NCI-H345 treated with DMSO at 0.1 percent for 48 hours (cell line): Measurements from ENCODE around the gene PNCK.

ENCODE experiments used
- DNase-seq: peaks from one replicate; lab custom pipeline; 2025; ENCODE audit not compliant: unreplicated experiment; lab: John Stamatoyannopoulos, UW

Gene PNCK

GRCh38 chrX:153662266-153662665 is 11.3 kb downstream of the PNCK start:
- DNase-seq: no peak

- DNase-seq: no peak
Observed at GRCh38 chrX:153659268-153659667, 14.3 kb downstream of the PNCK start.

GRCh38 chrX:153657161-153657560 is 16.5 kb downstream of the PNCK start:
- no peak for DNase-seq

GRCh38 chrX:153653556-153653955 is 20.1 kb downstream of the PNCK start:
- DNase-seq: no peak

DNA sequence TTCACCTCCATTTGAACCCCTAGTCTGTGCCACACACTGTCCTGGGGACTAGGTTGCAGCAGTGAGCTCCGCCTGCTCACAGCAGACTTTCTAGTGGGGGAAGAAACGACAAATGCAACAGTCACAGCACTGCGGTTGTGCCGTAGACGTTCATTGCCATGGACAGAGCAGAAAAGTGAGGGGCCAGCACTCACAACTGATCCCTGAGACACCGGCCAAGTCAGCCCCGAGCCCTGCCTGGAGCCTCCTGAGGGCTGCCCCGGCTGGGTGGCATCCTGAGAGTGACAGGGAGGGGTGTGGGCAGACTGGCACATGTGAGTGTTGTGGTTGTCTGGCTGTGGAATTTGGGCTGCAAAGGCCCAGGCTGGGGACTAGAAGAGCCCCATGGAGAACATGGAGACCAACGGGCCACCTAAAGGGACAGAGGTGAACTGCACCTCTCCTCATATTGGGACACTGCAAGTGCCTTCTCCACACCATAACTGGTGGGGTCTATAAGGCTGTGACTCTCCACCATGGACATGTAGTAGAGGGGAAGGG is 22.0 kb downstream of the PNCK start:
- DNase-seq: no peak

GRCh38 chrX:153650959-153651358 is 22.7 kb downstream of the PNCK start:
- DNase-seq: no peak

GRCh38 chrX:153649915-153650782 is 23.5 kb downstream of the PNCK start:
- no peak for DNase-seq

GRCh38 chrX:153649178-153649914 is 24.3 kb downstream of the PNCK start:
- DNase-seq: peak; percentile 33

DNA sequence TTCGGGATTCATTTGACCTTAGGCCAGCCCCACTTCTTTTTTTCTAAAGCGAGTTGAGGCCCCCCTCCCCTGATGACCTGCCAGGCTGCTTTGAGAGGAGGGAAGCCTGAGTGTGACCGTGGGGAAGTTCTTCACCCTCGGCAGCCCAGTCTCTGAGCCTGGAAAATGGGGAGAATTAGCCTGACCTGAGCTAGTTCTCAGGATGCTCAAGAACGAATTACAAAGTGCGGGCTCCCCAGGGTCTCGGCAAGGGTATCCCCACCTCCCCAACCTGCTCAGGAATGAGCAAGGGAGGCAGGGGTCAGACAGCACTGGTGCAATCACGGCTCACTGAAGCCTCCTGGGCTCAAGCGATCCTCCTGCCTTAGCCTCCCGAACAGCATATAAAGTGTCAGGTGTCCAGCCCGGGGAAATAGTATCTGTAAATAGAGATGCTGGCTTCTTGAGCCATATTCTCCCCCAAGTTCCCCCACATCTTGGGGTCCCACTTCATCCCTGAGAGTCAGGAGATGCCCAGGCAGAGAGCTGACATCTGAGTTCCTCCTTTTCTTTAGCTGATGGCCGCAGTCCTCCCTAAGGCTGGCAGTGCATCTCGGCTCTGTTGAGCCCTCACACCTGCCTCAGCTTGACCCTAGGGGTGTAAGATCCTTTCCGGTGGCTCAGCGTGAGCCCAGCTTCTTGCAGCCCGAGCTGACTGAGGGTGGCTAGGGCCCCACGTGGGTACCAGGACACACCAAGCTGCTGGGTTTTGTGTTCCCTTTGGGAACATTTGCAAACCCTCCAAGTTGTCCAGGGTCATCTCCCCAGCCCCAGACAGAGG is 25.0 kb downstream of the PNCK start:
- DNase-seq: no peak

DNA sequence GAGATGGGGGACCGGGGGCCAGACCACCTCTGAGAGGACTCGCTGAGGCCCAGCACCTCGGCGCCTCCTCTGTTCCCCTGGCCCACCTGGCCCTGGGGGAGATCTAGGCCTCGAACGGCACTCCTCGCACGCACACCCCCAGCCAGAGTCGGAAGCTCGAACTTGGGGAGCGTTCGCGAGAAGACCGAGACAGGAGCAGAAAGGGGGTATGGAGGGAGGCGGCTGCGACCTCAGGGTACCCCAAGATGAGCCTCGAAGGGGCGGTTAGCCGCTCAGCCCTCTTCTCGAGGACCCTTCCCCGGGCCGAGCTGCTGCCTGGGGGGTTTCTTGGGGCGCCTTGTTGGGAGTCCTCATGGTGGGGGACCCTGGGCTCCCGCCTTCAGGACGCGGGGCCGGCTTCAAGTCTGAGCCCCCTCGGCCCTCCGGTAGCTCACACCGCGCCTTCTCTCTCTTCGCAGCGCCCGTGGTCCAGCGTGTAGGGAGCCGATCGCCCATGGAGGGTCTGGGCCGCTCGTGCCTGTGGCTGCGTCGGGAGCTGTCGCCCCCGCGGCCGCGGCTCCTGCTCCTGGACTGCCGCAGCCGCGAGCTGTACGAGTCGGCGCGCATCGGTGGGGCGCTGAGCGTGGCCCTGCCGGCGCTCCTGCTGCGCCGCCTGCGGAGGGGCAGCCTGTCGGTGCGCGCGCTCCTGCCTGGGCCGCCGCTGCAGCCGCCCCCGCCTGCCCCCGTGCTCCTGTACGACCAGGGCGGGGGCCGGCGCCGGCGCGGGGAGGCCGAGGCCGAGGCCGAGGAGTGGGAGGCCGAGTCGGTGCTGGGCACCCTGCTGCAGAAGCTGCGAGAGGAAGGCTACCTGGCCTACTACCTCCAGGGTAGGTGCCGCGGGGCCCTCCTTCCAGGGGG is 25.9 kb downstream of the PNCK start:
- DNase-seq: no peak

DNA sequence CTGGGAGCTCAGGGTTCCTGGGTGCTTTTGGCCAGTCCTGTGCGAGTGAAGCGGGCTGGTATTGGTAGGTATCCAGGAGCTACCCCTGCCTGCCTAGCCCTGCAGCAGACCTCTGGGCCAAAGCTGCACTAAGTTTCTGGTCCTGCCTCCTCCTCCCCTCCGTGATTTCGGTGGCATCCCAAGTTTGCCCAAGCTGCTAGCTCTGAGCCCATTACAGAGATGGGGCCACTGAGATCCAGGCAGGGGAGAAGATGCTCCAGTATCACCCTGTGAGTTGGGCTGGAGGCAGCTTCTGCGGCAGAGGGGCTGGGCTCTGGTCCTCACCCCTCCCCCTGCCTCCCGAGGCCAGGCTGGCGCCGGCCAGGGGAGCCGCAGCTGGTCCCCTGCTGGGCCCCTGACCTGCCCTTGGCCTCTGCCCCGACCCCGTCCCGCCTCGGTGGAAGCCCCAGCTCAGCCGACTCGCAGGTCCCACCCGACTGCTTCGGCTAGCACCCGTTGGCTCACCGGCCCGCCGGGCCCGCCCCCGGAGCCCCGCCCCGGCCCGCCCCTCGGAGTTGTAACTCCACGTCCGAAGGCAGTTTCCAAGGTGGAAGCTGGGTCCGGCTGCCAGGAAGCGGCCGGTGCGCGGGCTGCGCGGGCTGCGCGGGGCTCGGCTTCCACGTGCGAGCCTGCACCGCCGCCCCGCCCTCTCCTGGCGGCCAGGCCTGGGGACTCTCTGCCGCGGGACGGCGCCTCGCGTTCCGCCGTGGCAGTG is 26.8 kb downstream of the PNCK start, which contains the start of gene DUSP9:
Gene DUSP9 (plus strand): TSS at position 584 of the 754 bp plus-strand sequence. CDS start 751 bp downstream, outside the sequence.
- no peak for DNase-seq

- DNase-seq: no peak
Observed at GRCh38 chrX:153645921-153646488, 27.6 kb downstream of the PNCK start.

GRCh38 chrX:153645151-153645550 is 28.5 kb downstream of the PNCK start:
- no peak for DNase-seq

DNA sequence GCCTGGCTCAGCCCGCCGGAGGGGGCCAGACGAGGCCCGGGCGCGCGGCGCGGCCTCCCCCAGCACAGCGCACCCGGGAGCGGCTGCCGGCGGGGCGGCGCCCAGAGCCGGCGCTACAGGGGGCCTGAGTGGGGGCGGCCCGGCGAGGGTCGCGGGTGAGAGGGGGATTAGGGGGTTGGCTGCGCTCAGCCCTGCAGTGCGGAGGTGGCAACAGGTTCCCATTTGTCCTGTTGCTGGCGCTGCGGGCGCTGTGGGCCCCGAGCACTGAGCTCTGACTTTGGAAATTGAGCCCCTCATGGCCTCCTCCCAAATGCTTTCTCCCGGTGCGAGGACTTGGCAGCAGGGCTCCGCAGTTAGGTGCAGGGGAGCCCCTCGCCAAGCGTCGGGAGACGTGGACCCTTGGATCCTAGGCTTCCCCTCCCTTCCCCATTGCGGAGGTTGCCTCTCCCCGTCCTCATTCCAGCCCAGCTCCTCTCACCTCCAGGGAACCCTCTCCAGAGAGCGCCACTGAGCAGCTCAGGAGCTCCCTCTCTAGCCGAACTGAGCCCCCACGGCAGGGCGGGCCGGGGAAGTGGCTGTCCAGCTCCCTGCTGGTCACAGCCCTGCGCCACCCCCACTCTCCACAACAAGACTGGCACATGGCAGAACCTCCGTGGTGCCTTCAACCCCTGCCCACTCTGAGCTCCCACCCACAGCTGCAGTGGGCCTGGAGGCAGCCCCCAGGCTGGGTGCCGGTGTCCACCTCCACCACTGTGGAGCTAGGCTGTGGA is 29.1 kb downstream of the PNCK start:
- DNase-seq: no peak

DNA sequence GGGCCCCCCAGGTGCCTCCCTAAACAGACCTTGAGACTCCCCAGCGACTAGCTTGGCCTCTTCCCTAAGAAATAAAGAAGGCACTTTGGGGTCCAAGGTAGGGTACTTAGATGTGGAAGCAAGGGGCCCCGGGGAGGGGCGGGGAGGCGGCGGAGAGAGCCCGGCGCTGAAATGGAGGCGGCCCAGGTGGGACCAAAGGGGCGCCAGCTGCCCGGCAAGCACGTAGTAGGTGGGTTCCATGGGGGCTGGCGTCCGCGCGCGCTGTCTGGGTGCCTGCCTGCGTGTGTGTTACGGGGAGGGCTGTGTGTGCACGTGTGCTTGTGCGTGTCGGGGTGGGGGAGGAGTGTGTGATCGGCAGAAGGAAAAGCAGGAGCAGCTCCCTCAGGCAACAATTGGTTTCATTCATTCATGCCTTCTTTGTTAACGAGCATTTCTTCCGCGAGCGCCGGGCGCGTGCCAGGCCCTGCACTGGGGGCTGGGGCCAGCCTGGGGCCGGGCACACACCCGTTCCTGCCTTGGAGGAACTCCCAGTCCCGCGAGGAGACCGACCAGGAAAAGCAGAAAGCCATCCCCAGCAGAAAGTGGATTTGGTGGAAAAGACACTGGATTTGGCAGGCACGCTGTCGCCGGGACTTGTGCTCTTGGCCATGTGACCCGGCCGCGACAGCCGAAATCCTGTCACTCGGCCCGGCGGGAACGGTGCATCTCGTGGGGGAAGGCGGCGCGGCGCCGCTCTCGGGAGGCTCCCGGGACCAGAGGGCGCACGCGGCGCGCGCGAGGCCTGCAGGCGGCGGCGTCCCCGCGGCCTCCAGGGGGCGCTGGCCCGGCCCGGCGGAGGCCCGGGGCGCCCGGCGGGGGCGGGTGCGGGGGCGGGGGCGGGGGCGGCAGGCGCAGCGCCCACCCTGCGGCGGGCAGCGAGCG is 29.9 kb downstream of the PNCK start:
- no peak for DNase-seq

GRCh38 chrX:153642655-153643430 is 30.8 kb downstream of the PNCK start:
- DNase-seq: no peak
